ENCODE measurements around the gene PAEP.

DNA sequence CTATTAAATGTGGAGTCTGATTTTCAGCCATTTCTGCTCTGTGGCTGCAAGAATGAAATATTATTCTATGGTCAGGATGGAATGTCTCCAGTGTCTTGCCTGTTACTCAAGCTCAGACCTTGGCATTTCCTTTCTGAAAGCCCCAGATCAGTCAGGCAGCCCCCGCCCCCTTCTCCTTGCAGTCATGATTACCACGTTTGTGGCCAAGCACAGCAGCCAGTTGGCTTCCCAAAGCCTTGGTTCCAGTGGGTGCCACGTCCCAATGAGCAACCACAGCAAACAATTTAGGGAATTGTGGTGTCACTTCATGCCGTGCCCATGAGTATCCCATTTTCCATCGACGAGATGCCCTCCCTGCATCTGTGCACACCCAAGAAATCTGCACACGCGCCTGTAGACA is 25.3 kb upstream of the PAEP start:
- TF ChIP-seq, protein P1, sequence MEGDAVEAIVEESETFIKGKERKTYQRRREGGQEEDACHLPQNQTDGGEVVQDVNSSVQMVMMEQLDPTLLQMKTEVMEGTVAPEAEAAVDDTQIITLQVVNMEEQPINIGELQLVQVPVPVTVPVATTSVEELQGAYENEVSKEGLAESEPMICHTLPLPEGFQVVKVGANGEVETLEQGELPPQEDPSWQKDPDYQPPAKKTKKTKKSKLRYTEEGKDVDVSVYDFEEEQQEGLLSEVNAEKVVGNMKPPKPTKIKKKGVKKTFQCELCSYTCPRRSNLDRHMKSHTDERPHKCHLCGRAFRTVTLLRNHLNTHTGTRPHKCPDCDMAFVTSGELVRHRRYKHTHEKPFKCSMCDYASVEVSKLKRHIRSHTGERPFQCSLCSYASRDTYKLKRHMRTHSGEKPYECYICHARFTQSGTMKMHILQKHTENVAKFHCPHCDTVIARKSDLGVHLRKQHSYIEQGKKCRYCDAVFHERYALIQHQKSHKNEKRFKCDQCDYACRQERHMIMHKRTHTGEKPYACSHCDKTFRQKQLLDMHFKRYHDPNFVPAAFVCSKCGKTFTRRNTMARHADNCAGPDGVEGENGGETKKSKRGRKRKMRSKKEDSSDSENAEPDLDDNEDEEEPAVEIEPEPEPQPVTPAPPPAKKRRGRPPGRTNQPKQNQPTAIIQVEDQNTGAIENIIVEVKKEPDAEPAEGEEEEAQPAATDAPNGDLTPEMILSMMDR (IDR thresholded peaks at IDR 0.05), result no peak
- TF ChIP-seq EP300 (IDR thresholded peaks at IDR 0.05) (no peak), POLR2A (IDR thresholded peaks at IDR 0.05) (no peak), POLR2AphosphoS5 (IDR thresholded peaks at IDR 0.05) (no peak)
